Muscle of arm (tissue), 12 donors: ENCODE data around the gene CAPZB. TPM values are rescaled to one million over a fixed set of nuclear protein-coding genes. Genes with fewer than 3 reads are reported as not detected.

Experiments
- DNase-seq: peaks from one replicate; pipeline ENCODE4 v3.0.0-alpha.2; 2013
- polyA plus RNA-seq, 12 donors: library from polyadenylated mRNA; unstranded; fragments of 120-200 nt; gene quantifications; one replicate each; pipeline ENCODE4 v1.2.1, GENCODE V29; 2013; ENCODE audit not compliant: insufficient read length in 12 of 12

Gene CAPZB
- polyA plus RNA-seq, 12 donors: 191 to 264 (median 235) TPM; not detected in 1

DNA sequence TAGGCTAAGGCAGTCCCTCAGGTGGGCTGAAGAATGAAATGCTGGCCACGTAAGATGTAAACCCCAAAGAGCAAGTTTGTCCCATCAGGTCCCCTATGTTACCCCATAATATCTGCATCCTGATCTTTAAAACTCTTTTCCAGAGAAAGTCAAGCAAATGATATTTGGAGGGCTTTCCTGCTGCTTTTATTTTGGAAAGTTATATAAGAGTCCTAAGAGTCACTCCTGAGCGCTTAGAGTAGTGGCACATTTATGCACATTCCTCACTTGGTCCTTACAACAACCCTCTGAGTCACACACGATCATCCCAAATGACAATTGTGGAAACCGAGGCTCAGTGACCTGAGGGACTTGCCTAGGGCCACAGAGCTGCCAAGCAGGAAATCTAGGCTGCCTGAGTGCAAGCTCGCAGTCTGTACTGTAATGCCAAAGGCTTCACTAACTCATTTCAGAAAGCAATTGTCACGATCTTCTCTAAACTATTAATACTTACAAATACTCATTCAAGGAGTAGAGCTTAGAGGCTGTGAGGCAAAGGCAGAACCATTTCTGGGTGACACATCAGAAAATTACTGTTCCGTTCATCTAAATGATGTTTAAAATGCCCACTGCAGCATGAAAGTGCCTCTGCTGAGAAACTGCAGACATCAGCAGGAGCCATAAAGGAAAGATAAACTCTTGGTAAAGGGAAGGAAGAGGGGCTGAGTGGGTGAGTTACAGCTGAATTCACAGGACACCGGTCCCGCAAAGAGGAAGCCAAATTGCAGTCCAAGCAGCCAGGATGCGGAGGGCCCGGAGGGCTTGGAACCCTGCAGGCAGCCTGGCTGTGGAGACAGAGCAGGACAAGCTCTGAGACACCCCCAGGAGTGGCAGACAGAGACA, 30.8 kb downstream of the CAPZB start:
- no peak for DNase-seq

DNA sequence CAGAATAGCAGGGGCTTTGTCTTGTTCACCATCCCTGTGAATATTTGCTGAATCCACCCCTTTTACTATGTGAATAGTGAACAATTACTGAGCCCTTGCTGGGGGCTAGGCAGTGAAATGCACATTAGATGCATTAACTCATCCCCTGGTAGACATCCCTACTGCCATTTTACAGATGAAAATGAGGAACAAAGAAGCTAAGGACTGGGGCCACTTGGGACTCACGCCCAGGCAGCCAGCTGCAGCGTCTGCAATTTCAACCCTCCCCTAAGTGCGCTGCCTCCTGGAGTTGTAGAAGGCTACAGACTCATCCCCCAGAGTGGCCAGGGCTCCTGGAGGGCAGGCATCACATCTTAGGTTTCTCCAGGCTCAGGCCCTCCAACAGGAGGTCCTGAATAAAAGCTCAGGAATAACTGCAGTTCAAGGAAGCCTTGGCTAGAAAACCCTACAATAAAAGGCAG, 31.6 kb downstream of the CAPZB start:
- DNase-seq: no peak

DNA sequence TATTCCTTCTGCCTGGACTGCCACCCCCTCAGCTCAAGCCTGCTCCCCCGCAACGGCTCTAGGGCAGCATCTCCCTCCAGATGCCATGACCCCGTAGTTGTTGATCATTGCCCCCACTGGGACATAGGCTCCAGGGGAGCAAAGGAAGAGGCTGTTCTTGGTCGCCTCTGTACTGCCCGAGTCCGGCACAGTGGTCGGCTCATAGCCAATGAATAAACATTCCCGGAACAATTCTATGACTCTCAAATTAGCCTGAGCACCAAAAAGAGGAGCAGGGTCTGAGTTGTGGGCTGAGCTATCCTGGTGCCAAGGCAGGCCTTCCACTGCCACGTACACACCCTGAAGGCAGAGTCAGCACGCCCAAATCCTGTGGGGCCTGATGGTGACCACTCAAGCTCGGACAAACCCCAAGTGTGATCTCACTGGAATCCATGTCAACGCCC, 33.1 kb downstream of the CAPZB start:
- no peak for DNase-seq

DNA sequence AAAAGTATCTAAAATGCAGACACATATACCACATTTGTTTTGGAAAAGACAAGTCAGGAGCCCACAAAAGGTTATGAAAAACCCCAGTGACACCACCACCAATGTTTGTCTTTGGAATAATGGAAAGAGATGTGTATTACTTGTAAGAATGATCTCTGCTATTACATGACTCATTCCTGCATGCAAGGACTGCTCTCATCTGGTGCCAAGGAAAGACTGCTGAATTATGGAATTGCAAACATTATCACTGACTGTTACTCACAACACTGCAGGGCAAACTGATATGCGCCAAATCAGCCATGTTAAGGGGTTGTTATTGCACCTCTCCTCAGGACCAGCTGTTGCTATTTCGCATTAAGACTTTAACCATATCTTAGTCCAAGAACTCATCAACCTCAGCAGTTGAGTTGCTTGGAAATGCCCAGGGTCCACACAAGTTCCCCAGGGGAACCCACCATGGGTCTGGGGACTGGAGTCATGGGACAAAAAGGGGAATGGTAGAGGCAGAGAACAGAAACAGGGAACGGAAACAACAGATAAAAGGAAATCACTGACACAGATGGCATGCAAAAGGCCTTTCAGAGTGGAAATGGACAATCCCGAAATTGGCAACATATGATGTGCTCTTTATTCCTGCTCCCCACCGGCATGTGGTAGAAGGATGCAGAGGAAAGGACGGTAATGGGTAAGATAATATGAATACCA, 34.4 kb downstream of the CAPZB start:
- no peak for DNase-seq

- DNase-seq: no peak
These were observed 35.7 kb downstream of the CAPZB start for GRCh38 chr1:19449454-19450228.

DNA sequence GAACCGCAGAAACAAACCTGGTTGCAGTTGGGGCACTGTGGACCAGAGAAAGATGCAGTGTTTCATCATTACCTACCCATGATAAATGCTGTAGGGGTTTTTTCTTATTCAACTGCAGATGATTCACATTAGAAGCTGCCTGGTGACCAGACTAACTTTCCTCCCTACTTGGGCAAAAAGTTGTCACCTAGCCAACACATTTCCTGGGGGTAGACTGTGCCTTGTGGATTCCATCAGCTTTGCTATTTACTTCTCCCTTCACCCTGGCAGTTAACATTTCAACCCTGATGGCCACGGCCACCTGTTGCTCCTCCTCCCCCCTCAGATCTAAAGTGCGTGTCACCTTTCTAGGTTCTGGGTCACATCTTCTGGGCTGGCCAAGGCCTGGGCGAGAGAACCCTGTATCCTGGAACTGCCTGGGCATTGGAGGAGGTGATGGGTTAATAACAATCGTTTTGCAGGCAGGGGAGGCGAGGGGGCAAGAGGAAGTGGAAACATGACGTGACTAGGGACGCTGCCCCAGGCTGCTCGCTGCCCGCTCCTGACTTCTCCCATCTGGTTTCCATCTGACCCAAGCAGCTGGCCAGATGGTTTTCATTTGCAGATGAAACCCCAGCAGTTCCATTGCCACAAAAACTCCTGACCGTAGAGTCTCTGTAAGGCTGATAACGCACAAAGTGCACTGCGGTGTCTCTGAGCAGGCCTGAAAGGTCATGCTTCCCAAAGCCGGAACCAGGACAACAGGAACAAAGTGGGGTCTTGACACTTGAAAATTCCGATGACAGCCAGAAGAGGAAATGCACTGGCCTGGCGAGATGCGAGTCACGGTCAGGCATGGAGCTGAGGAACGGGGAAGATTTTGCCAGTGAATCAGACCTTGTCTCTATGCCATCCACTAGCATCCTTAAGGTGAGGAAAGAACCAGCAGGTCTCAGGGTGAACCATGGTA, 36.6 kb downstream of the CAPZB start:
- peak; percentile 72 for DNase-seq

DNA sequence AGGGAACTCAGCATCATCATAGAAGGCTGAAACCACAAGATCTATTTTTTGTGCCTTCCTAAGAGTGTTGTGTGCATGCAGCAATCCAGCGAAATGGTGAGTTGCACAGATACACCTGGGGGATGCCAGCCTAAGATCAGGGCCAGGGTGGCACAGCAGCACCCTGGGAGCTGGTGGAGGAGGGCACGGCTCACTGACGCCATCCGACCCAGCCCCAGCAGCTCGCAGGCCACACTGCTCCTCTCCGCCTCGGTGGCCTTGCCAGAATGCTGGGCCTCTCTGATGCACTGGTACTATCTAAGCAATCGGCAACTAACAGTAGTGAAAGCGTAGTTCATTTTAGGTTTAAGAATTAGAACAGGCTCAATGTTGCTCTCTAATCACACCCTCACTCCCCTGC, 37.8 kb downstream of the CAPZB start:
- DNase-seq: no peak

DNA sequence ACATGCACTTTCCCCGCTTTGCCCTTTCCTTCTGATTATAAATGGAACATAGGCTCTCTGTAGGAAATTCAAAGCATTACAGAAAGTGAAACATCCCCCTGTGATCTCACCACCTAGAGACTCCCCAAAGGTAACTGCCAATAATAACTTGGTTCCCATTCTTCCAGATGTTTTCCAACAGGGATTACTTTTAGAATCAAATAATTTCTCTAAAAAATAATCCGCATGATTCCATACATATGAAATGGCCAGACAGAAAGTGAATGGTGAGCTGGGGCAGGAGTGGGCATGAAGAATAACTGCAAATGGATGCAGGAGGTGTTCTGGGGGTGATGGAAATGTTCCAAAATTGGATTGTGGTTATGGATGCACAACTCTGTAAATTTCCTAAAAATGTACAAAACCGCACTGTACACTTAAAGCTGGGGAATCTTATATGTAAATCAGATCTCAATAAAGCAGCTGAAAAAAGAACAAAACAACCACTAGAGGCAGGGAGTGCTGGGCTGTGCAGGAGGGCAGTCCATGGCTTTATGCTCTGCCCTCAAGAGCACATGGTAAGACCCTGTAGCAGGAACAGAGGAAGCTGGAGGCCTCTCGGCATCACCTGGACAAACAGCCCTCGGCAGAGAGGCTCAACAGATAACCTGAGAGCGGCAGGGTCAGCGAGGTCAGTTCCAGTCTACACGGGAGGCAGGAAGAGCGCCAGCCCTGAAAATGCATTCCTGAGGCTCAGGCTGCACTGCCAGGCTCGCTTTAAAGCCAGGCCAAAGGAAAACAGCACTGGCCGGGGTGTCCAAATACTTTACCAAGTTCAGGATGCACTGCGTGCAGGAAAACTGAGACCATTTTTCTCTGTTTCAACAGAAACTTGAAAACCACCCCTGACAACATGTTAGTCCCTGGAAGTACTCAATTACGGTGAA, 39.7 kb downstream of the CAPZB start:
- no peak for DNase-seq

DNA sequence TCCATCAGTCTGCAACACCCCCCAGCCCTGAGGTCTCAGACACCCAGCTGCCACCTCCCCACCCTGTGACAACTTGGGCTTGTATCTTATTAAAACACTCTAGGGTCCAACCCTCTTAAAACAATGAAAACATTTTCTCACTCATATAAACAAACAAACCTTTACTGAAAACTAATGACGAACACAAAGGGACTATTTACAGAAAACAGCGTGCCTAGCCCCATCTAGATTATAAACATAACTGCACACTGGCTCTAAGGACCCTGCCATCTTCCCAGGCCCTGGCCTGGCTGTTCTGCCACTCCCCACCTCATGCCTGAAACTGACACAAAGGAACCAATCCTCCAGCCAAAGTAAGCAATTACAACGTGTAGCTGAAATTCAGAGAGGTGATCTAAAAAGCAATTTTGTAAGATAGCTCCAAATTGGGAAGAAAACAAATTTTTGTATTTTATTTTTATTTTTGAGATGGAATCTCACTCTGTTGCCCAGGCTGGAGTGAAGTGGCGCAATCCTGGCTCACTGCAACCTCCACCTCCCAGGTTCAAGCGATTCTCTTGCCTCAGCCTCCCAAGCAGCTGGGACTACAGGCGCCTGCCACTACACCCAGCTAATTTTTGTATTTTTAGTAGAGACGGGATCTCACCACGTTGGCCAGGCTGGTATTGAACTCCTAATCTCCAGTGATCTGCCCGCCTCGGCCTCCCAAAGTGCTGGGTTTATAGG, 40.9 kb downstream of the CAPZB start:
- DNase-seq: no peak

DNA sequence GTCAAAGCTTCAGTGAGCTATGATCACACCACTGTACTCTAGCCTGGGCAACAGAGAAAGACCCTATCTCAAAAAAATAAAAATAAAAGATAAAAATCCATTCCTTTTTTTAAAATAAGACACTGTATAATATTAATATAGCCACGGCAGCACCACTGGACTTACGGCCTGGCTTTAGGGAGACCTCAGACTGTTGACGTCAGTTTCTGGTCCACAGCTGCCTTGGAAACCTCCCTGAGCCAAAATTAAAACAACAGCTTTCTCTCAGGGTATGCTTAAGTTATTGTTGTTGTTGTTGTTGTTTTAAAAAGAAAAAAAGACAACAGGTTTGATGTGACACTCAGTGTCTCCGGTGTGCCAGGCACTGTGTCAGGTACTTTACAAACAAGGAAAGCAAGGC, 42.0 kb downstream of the CAPZB start:
- peak; percentile 74 for DNase-seq

DNA sequence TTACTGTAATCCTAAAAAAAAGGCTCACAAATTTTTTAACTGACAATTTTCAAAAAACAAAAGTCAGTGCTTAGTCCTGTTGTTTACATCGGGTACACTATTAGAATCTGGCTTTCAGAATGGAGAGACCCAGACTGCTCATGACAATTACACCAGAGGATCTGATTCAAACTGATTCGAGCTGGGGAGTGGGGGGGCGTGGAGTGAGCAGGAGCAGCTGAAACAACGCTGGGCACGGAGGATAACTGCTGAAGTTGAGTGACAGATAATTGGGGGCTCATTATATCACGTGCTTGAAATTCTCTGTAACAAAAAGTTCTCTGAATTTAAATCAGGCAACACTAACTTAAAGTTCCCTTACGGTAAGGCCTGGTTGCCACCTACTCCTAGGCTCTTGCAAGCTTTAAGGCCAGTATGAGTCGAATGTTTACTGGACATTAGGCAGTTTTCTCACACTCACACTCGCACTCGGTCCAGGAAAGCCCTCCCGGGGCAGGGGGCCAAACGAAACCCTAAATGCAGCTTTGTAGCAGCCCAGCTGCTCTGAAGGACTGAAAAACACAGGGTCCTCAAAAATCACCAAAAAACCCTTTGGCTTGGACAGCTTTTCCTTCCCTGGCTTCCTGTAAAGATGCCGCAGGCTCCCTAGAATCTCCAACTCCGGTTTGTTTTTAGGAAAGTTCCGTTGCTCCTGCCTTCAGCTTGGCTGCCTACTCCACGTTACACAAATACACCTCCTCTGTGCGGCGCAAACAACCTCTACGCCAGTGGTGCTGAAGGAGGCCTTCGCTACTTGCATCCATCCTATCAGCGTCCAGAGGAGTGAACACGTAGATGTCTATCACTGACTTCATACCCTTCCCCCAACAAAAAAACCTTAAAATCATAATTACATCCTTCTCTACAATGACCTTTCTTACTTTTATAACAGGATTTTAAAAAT, 42.9 kb downstream of the CAPZB start:
- DNase-seq: no peak

- DNase-seq: no peak
These were observed 44.1 kb downstream of the CAPZB start for GRCh38 chr1:19441048-19441780.

GRCh38 chr1:19439464-19440171, 45.7 kb downstream of the CAPZB start:
- no peak for DNase-seq

DNA sequence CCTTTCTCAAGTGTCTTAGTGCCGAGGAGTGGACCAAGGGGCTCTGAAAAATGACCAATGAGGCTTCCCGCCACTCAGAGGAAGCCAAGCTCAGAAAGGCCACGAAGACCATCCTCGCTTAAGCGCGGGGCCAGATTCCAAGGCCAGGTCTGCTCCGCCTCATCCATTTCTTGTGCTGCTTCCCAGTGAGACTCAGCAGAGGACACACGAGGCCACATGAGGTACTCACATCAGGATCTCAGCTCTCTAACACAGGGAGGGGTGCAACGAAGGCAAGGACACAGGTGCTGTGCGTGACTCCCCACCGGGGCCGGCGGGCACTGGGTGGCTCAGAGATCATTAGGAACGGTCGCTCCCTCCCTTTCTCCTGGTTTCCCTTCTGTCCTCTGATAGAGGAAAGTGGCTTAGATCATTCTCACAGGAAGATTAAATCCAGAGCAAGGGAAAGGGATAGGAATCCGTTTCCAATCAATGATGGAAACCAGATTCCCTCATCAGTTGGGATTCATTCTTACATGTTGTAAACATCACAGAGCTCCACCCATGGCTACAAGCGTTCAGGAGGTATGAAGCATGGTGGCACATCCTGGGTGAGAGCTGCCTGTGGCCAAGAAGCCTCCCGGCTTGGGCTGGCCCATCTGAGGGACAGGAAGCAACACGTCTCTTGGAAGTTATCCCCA, 46.7 kb downstream of the CAPZB start:
- DNase-seq: no peak

GRCh38 chr1:19437891-19438294, 47.4 kb downstream of the CAPZB start:
- peak; percentile 89 for DNase-seq
